IMR-90 (cell line): ENCODE data around the gene SERPINB1. TPM values are rescaled to one million over a fixed set of nuclear protein-coding genes. Genes with fewer than 3 reads are reported as not detected.

Source experiments
- ATAC-seq: fragments of 200-7000 bp; cut with Tn5 transposase; 2 replicates; pipeline ENCODE4 v1.9.1; 2020; ENCODE audit warnings: low read depth, mild to moderate bottlenecking, moderate library complexity
- BruUV-seq: library from RNA; stranded (reverse); fragments of 400-500 nt; replicated peaks from 2 replicates; lab custom pipeline; 2021; lab: Mats Ljungman, UMichigan
- CTCF ChIA-PET: fragments of 300-600 bp; formaldehyde crosslinking; extraction: SDS; loops from one replicate; lab custom pipeline; 2021; ENCODE audit warnings: antibody characterized with exemption; lab: Yijun Ruan, JAX
- POLR2A ChIA-PET: fragments of 300-600 bp; sonication (Branson Sonifier 250); formaldehyde crosslinking; loops from one replicate; lab custom pipeline; 2022; ENCODE audit warnings: antibody characterized with exemption; ENCODE audit not compliant: unreplicated experiment; lab: Charles Lee
- DNase-seq: peaks from one replicate; pipeline ENCODE4 v3.0.0; 2013
- H2AFZ ChIP-seq: replicated peaks from 2 replicates; pipeline ENCODE3; 2013; ENCODE audit warnings: low read length, mild to moderate bottlenecking; ENCODE audit not compliant: poor library complexity
- H2AK5ac ChIP-seq: 2 replicates; pipeline ENCODE4 v1.6.1; 2013; ENCODE audit warnings: low read depth, low read length, inconsistent platforms
- H2AK9ac ChIP-seq: replicated peaks from 2 replicates; pipeline ENCODE3; 2013; ENCODE audit warnings: mild to moderate bottlenecking, low read depth, low read length, moderate library complexity; ENCODE audit not compliant: poor library complexity
- H2BK120ac ChIP-seq: 2 replicates; pipeline ENCODE4 v1.6.1; 2013; ENCODE audit warnings: low read depth, low read length, inconsistent platforms
- H2BK15ac ChIP-seq: 3 replicates; pipeline ENCODE4 v1.6.1; 2013; ENCODE audit warnings: low read depth, low read length, inconsistent platforms
- H2BK20ac ChIP-seq: 2 replicates; pipeline ENCODE4 v1.6.1; 2013; ENCODE audit warnings: low read depth, mild to moderate bottlenecking, inconsistent platforms, low read length, moderate library complexity
- H2BK5ac ChIP-seq: 2 replicates; pipeline ENCODE4 v1.6.1; 2013; ENCODE audit warnings: mild to moderate bottlenecking, low read depth, low read length, inconsistent platforms; ENCODE audit not compliant: poor library complexity, severe bottlenecking
- H3K14ac ChIP-seq: replicated peaks from 2 replicates; pipeline ENCODE4 v1.6.1; 2013; ENCODE audit warnings: low read depth, low read length, inconsistent platforms
- H3K18ac ChIP-seq: 2 replicates; pipeline ENCODE4 v1.6.1; 2013; ENCODE audit warnings: low read depth, low read length, control low read depth
- H3K23ac ChIP-seq: 2 replicates; pipeline ENCODE4 v1.6.1; 2013; ENCODE audit warnings: low read depth, low read length, inconsistent platforms
- H3K27ac ChIP-seq: 2 replicates; pipeline ENCODE4 v1.5.1; 2013; ENCODE audit warnings: mild to moderate bottlenecking, control low read depth, low read length; ENCODE audit not compliant: insufficient read depth
- H3K27me3 ChIP-seq: 2 replicates; pipeline ENCODE4 v1.6.1; 2013; ENCODE audit warnings: low read length; ENCODE audit not compliant: control insufficient read depth, insufficient read depth
- H3K36me3 ChIP-seq: 2 replicates; pipeline ENCODE4 v1.6.1; 2013; ENCODE audit warnings: low read length, mixed read lengths; ENCODE audit not compliant: control insufficient read depth, insufficient read depth
- H3K4ac ChIP-seq: 2 replicates; pipeline ENCODE4 v1.6.1; 2013; ENCODE audit warnings: low read depth, low read length, inconsistent platforms
- H3K4me1 ChIP-seq: 2 replicates; pipeline ENCODE4 v1.6.1; 2013; ENCODE audit warnings: low read length, mixed read lengths; ENCODE audit not compliant: control insufficient read depth, insufficient read depth
- H3K4me2 ChIP-seq: 2 replicates; pipeline ENCODE4 v1.6.1; 2013; ENCODE audit warnings: low read depth, mild to moderate bottlenecking, control low read depth, low read length, moderate library complexity
- H3K4me3 ChIP-seq: 2 replicates; pipeline ENCODE4 v1.5.1; 2013; ENCODE audit warnings: low read depth, mild to moderate bottlenecking, control low read depth, low read length, moderate library complexity; ENCODE audit not compliant: insufficient read depth
- H3K56ac ChIP-seq: 2 replicates; pipeline ENCODE4 v1.6.1; 2013; ENCODE audit warnings: low read length, inconsistent platforms; ENCODE audit not compliant: insufficient read depth; ENCODE audit errors: extremely low read depth
- H3K79me1 ChIP-seq, 2 experiments: 2 replicates each; pipeline ENCODE4 v1.6.1; 2013; ENCODE audit warnings: low read length in 2 of 2, inconsistent platforms in 1 of 2, low read depth in 1 of 2
- H3K9ac ChIP-seq: 2 replicates; pipeline ENCODE4 v1.6.1; 2013; ENCODE audit warnings: low read depth, low read length, control low read depth
- H3K9me1 ChIP-seq: 2 replicates; pipeline ENCODE4 v1.6.1; 2013; ENCODE audit warnings: low read length, inconsistent platforms; ENCODE audit not compliant: insufficient read depth
- H3K9me3 ChIP-seq: 2 replicates; pipeline ENCODE4 v1.6.1; 2013; ENCODE audit warnings: low read length; ENCODE audit not compliant: control insufficient read depth, insufficient read depth
- H4K20me1 ChIP-seq: 2 replicates; pipeline ENCODE4 v1.6.1; 2013; ENCODE audit warnings: low read length, inconsistent platforms; ENCODE audit not compliant: insufficient read depth
- H4K5ac ChIP-seq: 2 replicates; pipeline ENCODE4 v1.6.1; 2013; ENCODE audit warnings: mild to moderate bottlenecking, low read depth, low read length, control low read depth
- H4K8ac ChIP-seq, 2 experiments: 2 replicates each; pipeline ENCODE4 v1.6.1; 2013; ENCODE audit warnings: low read depth in 2 of 2, low read length in 2 of 2, control low read depth in 1 of 2, inconsistent platforms in 1 of 2
- H4K91ac ChIP-seq: 2 replicates; pipeline ENCODE4 v1.6.1; 2013; ENCODE audit warnings: low read depth, low read length, inconsistent platforms; ENCODE audit not compliant: insufficient read depth
- BHLHE40 ChIP-seq: fragments of 150-350 bp; IDR thresholded peaks from 2 replicates; pipeline ENCODE4 v1.6.1; 2016; ENCODE audit warnings: mild to moderate bottlenecking, low read depth, low read length
- CEBPB ChIP-seq: IDR thresholded peaks from 2 replicates; pipeline ENCODE4 v1.6.1; 2012; ENCODE audit warnings: low read depth, low read length, improper control_type of control experiment
- CHD1 ChIP-seq: IDR thresholded peaks from 2 replicates; pipeline ENCODE4 v1.6.1; 2012; ENCODE audit warnings: low read depth, low read length, improper control_type of control experiment
- CTCF ChIP-seq: conservative IDR thresholded peaks from 2 replicates; pipeline ENCODE4 v1.5.1; 2012; ENCODE audit warnings: mild to moderate bottlenecking, low read depth, low read length, improper control_type of control experiment
- FOS ChIP-seq: fragments of 150-350 bp; IDR thresholded peaks from 2 replicates; pipeline ENCODE4 v1.6.1; 2016; ENCODE audit warnings: low read depth, low read length
- MAFK ChIP-seq: IDR thresholded peaks from 2 replicates; pipeline ENCODE4 v1.6.1; 2012; ENCODE audit warnings: low read depth, low read length, improper control_type of control experiment
- MAZ ChIP-seq: IDR thresholded peaks from 2 replicates; pipeline ENCODE4 v1.6.1; 2012; ENCODE audit warnings: low read depth, mild to moderate bottlenecking, low read length, improper control_type of control experiment, moderate library complexity, borderline replicate concordance
- MXI1 ChIP-seq: IDR thresholded peaks from 2 replicates; pipeline ENCODE4 v1.6.1; 2012; ENCODE audit warnings: low read depth, mild to moderate bottlenecking, low read length, moderate library complexity, borderline replicate concordance
- NFE2L2 ChIP-seq: fragments of 150-350 bp; IDR thresholded peaks from 2 replicates; pipeline ENCODE4 v1.6.1; 2016; ENCODE audit warnings: low read depth, mild to moderate bottlenecking, low read length
- POLR2A ChIP-seq: IDR thresholded peaks from 2 replicates; pipeline ENCODE4 v1.6.1; 2012; ENCODE audit warnings: mild to moderate bottlenecking, low read depth, low read length
- RAD21 ChIP-seq: IDR thresholded peaks from 2 replicates; pipeline ENCODE4 v1.6.1; 2012; ENCODE audit warnings: low read length, improper control_type of control experiment
- RCOR1 ChIP-seq: IDR thresholded peaks from 2 replicates; pipeline ENCODE4 v1.6.1; 2012; ENCODE audit warnings: mild to moderate bottlenecking, low read length, improper control_type of control experiment; ENCODE audit not compliant: insufficient replicate concordance
- RFX5 ChIP-seq: IDR thresholded peaks from 2 replicates; pipeline ENCODE4 v1.8.0; 2012; ENCODE audit warnings: low read depth, mild to moderate bottlenecking, low read length, moderate library complexity
- SMC3 ChIP-seq: fragments of 150-350 bp; IDR thresholded peaks from 2 replicates; pipeline ENCODE4 v1.6.1; 2016; ENCODE audit warnings: low read depth, mild to moderate bottlenecking, antibody characterized with exemption, low read length, moderate library complexity
- WGBS, 2 experiments: methylation state at CpG; one replicate each; pipeline versions ENCODE4 v1.1.5 to v1.1.7; 2013; ENCODE audit warnings: missing lambda C conversion rate in 2 of 2; ENCODE audit not compliant: insufficient read length in 1 of 2; ENCODE audit errors: extremely low coverage in 2 of 2; 5-methylcytosine and 5-hydroxymethylcytosine counted together
- dilution Hi-C: fragments of 300-500 bp; cut with HindIII; formaldehyde crosslinking; loops from one replicate; pipeline ENCODE4 v1.14.3; 2018; ENCODE audit warnings: low sequenced_read_pairs; ENCODE audit not compliant: unreplicated experiment
- in situ Hi-C: fragments of 300-500 bp; cut with MboI; formaldehyde crosslinking; loops from 3 replicates; pipeline ENCODE4 v1.14.3; 2019; ENCODE audit warnings: low sequenced_read_pairs, inconsistent platforms, mixed read lengths
- intact Hi-C: fragments of 100-400 bp; cut with micrococcal nuclease; formaldehyde crosslinking; loops from 2 replicates; pipeline ENCODE4 v1.10.0; 2022
- polyA plus RNA-seq, 3 experiments: library from polyadenylated mRNA; depleted of rRNA; stranded (reverse); fragments of >200 nt; gene quantifications; 2 replicates each; pipeline ENCODE4 v1.2.3, GENCODE V29; 2012; ENCODE audit warnings: low replicate concordance in 1 of 3
- total RNA-seq: library from RNA; depleted of rRNA; stranded (reverse); fragments of >200 nt; gene quantifications from 2 replicates; pipeline ENCODE4 v1.2.3, GENCODE V29; 2012
- TF ChIP-seq, protein P1 (sequence below): fragments of 150-350 bp; IDR thresholded peaks from 2 replicates; pipeline ENCODE4 v1.6.1; 2016; ENCODE audit warnings: low read depth, mild to moderate bottlenecking, low read length, moderate library complexity, borderline replicate concordance
- TF ChIP-seq, protein P2 (sequence below): fragments of 150-350 bp; IDR thresholded peaks from 2 replicates; pipeline ENCODE4 v1.6.1; 2017; ENCODE audit warnings: mild to moderate bottlenecking, antibody characterized with exemption, low read length, low read depth

The SERPINB1 gene
- total and polyA plus RNA-seq, 2 of the 4 experiments (the other 2 are of a cell fraction): 6.1 to 9.1 TPM

- dilution Hi-C loops: no loop called here
- CTCF ChIA-PET: no interaction called here
Observed at GRCh38 chr6:2865270-2865669, 23.6 kb upstream of the SERPINB1 start.

More at GRCh38 chr6:2865270-2865669, 23.6 kb upstream of the SERPINB1 start:
- no peaks in the 10 kb centered on the region for H3K36me3 ChIP-seq
- H3K4ac ChIP-seq: no peak overlapping the region
- POLR2A ChIA-PET: interaction anchor here (0.5 kb wide), 1 partner anchor 9 kb away, joined by 3 read pairs; no protein-coding TSS in a partner anchor
- no peaks in the 10 kb centered on the region for H3K79me1 ChIP-seq
- H3K9me1 ChIP-seq: no peaks in the 10 kb centered on the region
- no peak overlapping the region for H3K56ac ChIP-seq
- no peaks in the 10 kb centered on the region for H3K27me3 ChIP-seq
- no peak overlapping the region for H3K9ac ChIP-seq
- H4K5ac ChIP-seq: no peak overlapping the region
- H2AK9ac ChIP-seq: no peak overlapping the region
- intact Hi-C loops: no loop called here
- H2AK5ac ChIP-seq: peak overlapping the region; percentile 68; the same call in 1 of the 2 replicates
- peak overlapping the region; percentile 82; the same call in 1 of the 2 replicates for H3K18ac ChIP-seq
- no peak overlapping the region for H3K27ac ChIP-seq
- 0 out of 2 replicates have a peak overlapping the region, but pooled peaks have one; percentile 8 for H2BK120ac ChIP-seq
- ATAC-seq (no peak), DNase-seq (no peak)
- H3K4me1 ChIP-seq: peaks cover 8% of the 10 kb centered on the region
- H2AFZ ChIP-seq: no peak overlapping the region
- H3K23ac ChIP-seq: no peak overlapping the region; the same call in 1 of the 2 replicates
- TF ChIP-seq NFE2L2 (no peak), RFX5 (no peak), SMC3 (no peak), MAZ (no peak), BHLHE40 (no peak), FOS (no peak), RCOR1 (no peak), POLR2A (no peak), CTCF (no peak), CEBPB (no peak), MAFK (no peak), RAD21 (no peak), MXI1 (no peak), CHD1 (no peak)
- TF ChIP-seq, protein P1, sequence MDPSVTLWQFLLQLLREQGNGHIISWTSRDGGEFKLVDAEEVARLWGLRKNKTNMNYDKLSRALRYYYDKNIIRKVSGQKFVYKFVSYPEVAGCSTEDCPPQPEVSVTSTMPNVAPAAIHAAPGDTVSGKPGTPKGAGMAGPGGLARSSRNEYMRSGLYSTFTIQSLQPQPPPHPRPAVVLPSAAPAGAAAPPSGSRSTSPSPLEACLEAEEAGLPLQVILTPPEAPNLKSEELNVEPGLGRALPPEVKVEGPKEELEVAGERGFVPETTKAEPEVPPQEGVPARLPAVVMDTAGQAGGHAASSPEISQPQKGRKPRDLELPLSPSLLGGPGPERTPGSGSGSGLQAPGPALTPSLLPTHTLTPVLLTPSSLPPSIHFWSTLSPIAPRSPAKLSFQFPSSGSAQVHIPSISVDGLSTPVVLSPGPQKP: no peak
- TF ChIP-seq, protein P2, sequence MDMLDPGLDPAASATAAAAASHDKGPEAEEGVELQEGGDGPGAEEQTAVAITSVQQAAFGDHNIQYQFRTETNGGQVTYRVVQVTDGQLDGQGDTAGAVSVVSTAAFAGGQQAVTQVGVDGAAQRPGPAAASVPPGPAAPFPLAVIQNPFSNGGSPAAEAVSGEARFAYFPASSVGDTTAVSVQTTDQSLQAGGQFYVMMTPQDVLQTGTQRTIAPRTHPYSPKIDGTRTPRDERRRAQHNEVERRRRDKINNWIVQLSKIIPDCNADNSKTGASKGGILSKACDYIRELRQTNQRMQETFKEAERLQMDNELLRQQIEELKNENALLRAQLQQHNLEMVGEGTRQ: no peak
- H3K4me3 ChIP-seq: no peak overlapping the region
- H3K4me2 ChIP-seq: no peak overlapping the region
- no peak overlapping the region for H2BK20ac ChIP-seq
- peak overlapping the region; percentile 0; the same call in 1 of the 2 replicates for H4K91ac ChIP-seq
- no peak overlapping the region for H2BK15ac ChIP-seq
- no peak overlapping the region for H4K8ac ChIP-seq
- H2BK5ac ChIP-seq: no peak overlapping the region
- WGBS, 2 experiments: no CpG with 5 or more reads among the region's 7 CpGs
- no peaks in the 10 kb centered on the region for H3K9me3 ChIP-seq
- H4K20me1 ChIP-seq: no peaks in the 10 kb centered on the region
- in situ Hi-C loops: no loop called here
- H3K14ac ChIP-seq: no peak overlapping the region
- no TSS peak for BruUV-seq
